ENCODE results near the gene NOG.
A peak's percentile ranks its signal among the peaks of the same experiment; 100 is the strongest.

The NOG gene

GRCh38 chr17:56635641-56636040 is 42.1 kb downstream of the NOG start:
- DNase-seq (ENCODE audit: low read depth, low spot score), result no peak

GRCh38 chr17:56636265-56636664 is 42.8 kb downstream of the NOG start:
- DNase-seq (ENCODE audit: low read depth, low spot score), result no peak

- no peak for DNase-seq (ENCODE audit: low read depth, low spot score)
Observed at GRCh38 chr17:56637254-56637653, 43.8 kb downstream of the NOG start.

GRCh38 chr17:56638591-56639051 is 45.1 kb downstream of the NOG start:
- DNase-seq (ENCODE audit: low read depth, low spot score), result peak; percentile 39

- DNase-seq (ENCODE audit: low read depth, low spot score), result no peak
Observed at GRCh38 chr17:56639517-56639916, 46.0 kb downstream of the NOG start.

GRCh38 chr17:56640116-56640515 is 46.6 kb downstream of the NOG start:
- no peak for DNase-seq (ENCODE audit: low read depth, low spot score)

GRCh38 chr17:56641373-56641772 is 47.9 kb downstream of the NOG start:
- DNase-seq (ENCODE audit: low read depth, low spot score), result no peak

- DNase-seq (ENCODE audit: low read depth, low spot score), result no peak
Observed at GRCh38 chr17:56641894-56642293, 48.4 kb downstream of the NOG start.

GRCh38 chr17:56642424-56642823 is 48.9 kb downstream of the NOG start:
- DNase-seq (ENCODE audit: low read depth, low spot score), result no peak
